ENCODE results near the gene ATRNL1.

The ATRNL1 gene

GRCh38 chr10:115936926-115937767 is 844.0 kb downstream of the ATRNL1 start:
- FAIRE-seq = no peak
- no peak for DNase-seq (ENCODE audit: insufficient read length, low spot score)

- FAIRE-seq = no peak
- no peak for DNase-seq (ENCODE audit: insufficient read length, low spot score)
These were observed 844.5 kb downstream of the ATRNL1 start for GRCh38 chr10:115937768-115938056.

- no peak for FAIRE-seq
- DNase-seq (ENCODE audit: insufficient read length, low spot score) = no peak
These were observed 846.1 kb downstream of the ATRNL1 start for GRCh38 chr10:115939101-115939854.

GRCh38 chr10:115941361-115941771 is 848.2 kb downstream of the ATRNL1 start:
- no peak for FAIRE-seq
- no peak for DNase-seq (ENCODE audit: insufficient read length, low spot score)

- DNase-seq (ENCODE audit: insufficient read length, low spot score) (no peak), FAIRE-seq (no peak)
These were observed 848.9 kb downstream of the ATRNL1 start for GRCh38 chr10:115942101-115942500.

GRCh38 chr10:115944538-115944937 is 851.4 kb downstream of the ATRNL1 start:
- FAIRE-seq = no peak
- no peak for DNase-seq (ENCODE audit: insufficient read length, low spot score)

- no peak for FAIRE-seq
These were observed 852.7 kb downstream of the ATRNL1 start for GRCh38 chr10:115945701-115946445.

GRCh38 chr10:115947104-115947503 is 853.9 kb downstream of the ATRNL1 start:
- DNase-seq (ENCODE audit: insufficient read length, low spot score) (no peak), FAIRE-seq (no peak)

More at GRCh38 chr10:115945701-115946445, 852.7 kb downstream of the ATRNL1 start:
- DNase-seq (ENCODE audit: insufficient read length, low spot score) = no peak

GRCh38 chr10:115948465-115948864 is 855.3 kb downstream of the ATRNL1 start:
- DNase-seq (ENCODE audit: insufficient read length, low spot score) (no peak), FAIRE-seq (no peak)

- DNase-seq (ENCODE audit: insufficient read length, low spot score) = no peak
- no peak for FAIRE-seq
These were observed 856.2 kb downstream of the ATRNL1 start for GRCh38 chr10:115949282-115949844.

GRCh38 chr10:115950320-115950719 is 857.2 kb downstream of the ATRNL1 start:
- DNase-seq (ENCODE audit: insufficient read length, low spot score) (no peak), FAIRE-seq (no peak)

GRCh38 chr10:115951242-115951641 is 858.1 kb downstream of the ATRNL1 start:
- DNase-seq (ENCODE audit: insufficient read length, low spot score) (no peak), FAIRE-seq (no peak)

GRCh38 chr10:115953281-115953680 is 860.1 kb downstream of the ATRNL1 start:
- FAIRE-seq (no peak), DNase-seq (ENCODE audit: insufficient read length, low spot score) (no peak)

GRCh38 chr10:115953968-115954367 is 860.8 kb downstream of the ATRNL1 start:
- DNase-seq (ENCODE audit: insufficient read length, low spot score) (no peak), FAIRE-seq (no peak)

GRCh38 chr10:115956225-115957011 is 863.3 kb downstream of the ATRNL1 start:
- FAIRE-seq (no peak), DNase-seq (ENCODE audit: insufficient read length, low spot score) (no peak)

GRCh38 chr10:115957012-115957399 is 863.8 kb downstream of the ATRNL1 start:
- FAIRE-seq = no peak
- no peak for DNase-seq (ENCODE audit: insufficient read length, low spot score)

- DNase-seq (ENCODE audit: insufficient read length, low spot score) = no peak
- no peak for FAIRE-seq
These were observed 864.7 kb downstream of the ATRNL1 start for GRCh38 chr10:115957786-115958442.

- DNase-seq (ENCODE audit: insufficient read length, low spot score) (no peak), FAIRE-seq (no peak)
These were observed 870.7 kb downstream of the ATRNL1 start for GRCh38 chr10:115963848-115964247.

- DNase-seq (ENCODE audit: insufficient read length, low spot score) = no peak
- no peak for FAIRE-seq
These were observed 871.7 kb downstream of the ATRNL1 start for GRCh38 chr10:115964827-115965226.

GRCh38 chr10:115965376-115965775 is 872.2 kb downstream of the ATRNL1 start:
- DNase-seq (ENCODE audit: insufficient read length, low spot score) = no peak
- no peak for FAIRE-seq
